Left cardiac atrium (tissue), 4 donors: Measurements from ENCODE around the gene WDR1. TPM values are rescaled to one million over a fixed set of nuclear protein-coding genes. Genes with fewer than 3 reads are reported as not detected.

Experiments used
- ATAC-seq, 2 donors: fragments of 200-7000 bp; cut with Tn5 transposase; one replicate each; pipeline ENCODE4 v1.9.1; 2020; ENCODE audit warnings: mild to moderate bottlenecking in 2 of 2, moderate library complexity in 2 of 2
- DNase-seq: peaks from one replicate; pipeline ENCODE4 v3.0.0-alpha.2; 2020
- intact Hi-C, 2 donors: fragments of 100-400 bp; cut with DNase I; formaldehyde crosslinking; loops; one replicate each; pipeline versions ENCODE4 v1.14.1 to v1.15.1; 2022 to 2023
- total RNA-seq, 2 donors: library from RNA; stranded (reverse); fragmentation: NEBNext Ultra II Directional; extraction: Animal tissue kit (Norgen Biotek cat#: 25700); gene quantifications; one replicate each; pipeline ENCODE4 v1.2.1, GENCODE V29; 2021
- donor health status: DM: no; HTN: yes; CAD: no.
- donor health status: DM: no; HTN: yes; CAD: no; lungs with severe emphysema.
- donor health status: DM: yes; HTN: yes; CAD: no.
- donor health status: Dilated cardiomyopathy.

Gene WDR1
- total RNA-seq, 2 donors from 2014 or later = 206 to 267 TPM

DNA sequence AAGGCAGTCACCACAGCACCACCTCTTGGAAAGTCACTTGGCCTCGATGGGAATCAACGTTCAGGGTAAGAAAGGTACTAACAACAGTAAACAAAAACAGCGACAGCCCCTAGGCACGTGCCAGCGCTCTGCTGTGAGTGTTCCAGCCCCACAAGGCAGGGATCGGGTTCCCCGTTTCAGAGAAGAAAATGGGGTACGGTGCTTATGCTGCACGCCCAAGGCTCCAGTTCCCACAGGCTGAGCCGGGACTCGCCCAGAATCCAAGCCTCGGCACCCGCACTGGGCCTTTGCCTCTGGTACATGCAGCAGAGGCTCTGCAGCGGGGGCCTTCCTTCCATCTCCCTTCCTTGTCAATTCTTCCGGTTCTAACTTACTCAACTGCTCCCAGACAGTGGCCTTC lies 37.3 kb downstream of the WDR1 start:
- DNase-seq (no peak), ATAC-seq (no peak)
- intact Hi-C loops = no loop called here

DNA sequence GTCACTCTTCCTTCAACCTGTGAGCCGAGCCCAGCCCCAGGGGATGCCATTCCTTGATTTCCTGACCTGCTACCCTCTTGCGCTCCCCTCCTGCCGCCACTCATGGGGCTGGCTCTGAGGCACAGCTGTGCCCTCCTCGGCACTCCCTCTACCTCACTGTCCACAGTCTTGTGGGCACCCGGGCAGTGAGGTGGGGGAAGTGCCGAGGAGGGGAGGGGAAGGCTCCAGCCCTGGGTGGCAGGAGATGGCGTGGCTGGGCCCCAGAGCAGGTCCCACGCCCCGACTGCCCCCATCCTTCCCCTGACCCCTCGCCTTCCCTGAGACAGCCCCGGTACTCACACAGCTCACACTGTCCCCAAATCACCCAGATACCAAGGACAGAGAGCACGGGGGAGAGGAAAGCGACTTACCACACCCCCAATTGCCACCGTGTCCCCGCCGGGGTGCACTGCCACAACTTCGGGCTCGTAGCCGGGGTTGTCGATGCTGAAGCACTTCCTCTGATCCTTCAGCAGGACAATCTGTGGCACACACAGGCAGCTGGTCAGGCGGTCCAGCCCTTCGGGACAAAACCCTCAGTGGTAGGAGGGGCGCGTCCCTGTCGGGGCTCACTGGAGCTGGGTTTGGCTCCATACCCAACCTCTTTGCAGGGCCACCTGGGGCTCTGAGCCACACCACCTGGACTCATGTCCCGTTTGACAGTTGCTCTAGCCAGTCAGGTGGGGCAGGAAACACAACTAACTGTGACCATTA lies 37.9 kb downstream of the WDR1 start:
- ATAC-seq (no peak), DNase-seq (no peak)
- intact Hi-C loops = no loop called here

DNA sequence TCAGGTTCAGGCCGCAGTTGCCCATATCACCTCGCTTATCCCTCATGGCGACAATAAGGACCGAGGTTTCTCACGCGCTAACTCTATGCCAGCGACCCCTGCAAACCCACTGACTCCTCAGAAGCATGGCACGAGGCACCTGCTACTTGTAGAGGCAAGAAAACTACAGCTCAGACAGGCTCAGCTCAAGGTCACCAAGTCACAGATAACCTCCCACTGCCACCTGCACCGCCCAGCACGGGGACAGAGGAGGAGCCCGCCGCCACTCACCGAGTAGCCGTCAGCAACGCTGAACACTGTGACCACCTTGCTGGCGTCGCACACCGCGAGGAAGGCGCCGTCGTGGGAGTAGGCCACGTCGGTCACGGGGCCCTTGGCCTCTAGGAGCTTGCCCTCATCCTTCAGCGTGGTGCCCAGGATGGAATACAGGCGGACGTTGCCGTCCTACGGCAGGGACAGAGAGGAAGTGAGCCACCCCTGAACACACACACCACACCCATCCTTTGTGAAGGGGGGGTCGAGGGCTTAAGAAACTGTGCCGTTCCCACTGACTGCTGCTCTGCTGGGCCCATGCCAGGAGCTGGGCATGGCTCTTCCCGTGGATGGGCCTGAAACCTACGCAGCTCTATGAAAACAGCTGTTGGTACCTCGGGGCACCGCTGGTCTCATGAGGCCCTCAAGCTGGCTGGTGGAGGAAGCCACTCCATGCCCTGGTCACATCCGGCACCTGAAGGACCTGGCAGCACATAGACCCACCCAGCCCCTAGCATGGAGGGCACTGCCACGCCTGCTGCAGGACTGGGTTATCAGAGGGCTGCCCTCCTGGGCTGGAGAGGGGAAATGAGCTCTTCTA lies 38.9 kb downstream of the WDR1 start:
- ATAC-seq = peak; percentile 36 to 49
- intact Hi-C loops = no loop called here
- peak; percentile 71 for DNase-seq

DNA sequence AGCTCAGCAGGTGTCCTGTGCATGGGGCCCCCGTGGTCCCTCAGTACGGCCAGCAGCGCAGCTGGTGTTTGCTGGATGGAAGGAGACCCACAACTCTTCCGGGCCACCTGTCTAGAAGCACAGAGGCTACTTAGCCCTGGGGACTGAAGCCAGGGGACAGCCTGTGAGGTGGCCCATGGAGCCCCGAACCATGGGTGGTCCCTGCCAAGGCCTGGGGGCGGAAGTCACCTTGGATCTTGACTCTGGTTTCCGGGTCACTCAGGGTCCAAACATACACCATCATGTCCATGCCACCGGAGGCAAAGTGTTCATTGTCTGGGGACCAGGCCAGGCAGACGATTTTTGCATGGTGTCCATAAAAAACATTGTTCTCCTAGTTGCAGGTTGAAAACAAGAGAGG lies 39.5 kb downstream of the WDR1 start:
- ATAC-seq (no peak), DNase-seq (no peak)
- intact Hi-C loops = no loop called here

DNA sequence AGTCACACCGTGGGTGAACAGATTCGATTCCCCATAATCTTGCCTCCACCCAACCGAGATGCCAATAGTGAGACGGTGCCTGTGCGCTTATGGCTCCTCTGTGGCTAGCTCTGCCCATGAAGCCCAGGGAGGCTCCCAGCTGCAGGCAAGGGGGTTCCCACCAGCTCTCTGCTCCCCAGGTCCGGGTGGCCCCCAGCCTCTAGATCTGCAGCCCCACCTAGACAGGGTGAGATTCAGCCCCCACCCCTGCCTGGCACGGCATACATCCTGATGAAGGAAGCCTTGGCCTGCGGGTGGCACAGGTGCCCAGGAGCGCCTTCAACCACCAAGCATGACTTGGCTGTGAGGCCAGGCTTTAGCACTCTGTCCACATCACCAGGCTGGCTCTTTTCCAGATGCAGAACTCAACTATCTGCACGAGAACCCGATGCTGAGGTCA lies 40.6 kb downstream of the WDR1 start:
- DNase-seq (peak; percentile 25), ATAC-seq (no peak)
- intact Hi-C loops = no loop called here

DNA sequence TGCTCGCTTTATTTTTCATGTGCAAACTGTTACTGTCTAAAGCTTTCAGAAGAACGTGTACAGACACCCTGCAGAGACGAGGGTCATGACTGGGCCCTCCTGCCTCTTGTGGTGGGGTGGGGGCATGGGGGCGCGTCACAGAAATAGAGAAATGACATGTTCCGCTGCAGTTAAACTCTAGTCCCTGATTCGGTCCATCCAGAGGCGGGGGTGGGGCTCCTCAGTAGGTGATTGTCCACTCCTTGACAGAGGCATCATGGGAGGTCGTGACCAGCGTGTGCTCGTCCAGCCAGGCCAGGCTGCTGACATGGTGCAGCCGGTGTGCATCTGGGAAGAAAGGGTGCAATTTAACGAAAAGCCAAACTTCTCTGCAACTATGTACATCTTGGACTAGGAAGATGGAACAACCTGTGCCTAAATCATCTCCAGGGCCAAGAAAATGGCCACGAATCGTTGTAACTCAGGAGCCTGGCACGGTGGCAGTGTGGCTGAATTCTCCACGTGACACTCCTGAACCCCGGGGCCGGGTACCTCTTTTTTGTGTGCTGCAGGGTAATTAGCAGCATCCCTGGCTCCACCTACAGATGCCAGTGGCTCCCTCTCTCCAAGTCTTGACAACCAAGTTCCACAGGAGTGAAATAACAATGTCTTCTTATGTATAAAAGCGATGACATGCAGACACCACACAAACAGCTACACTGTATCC lies 41.3 kb downstream of the WDR1 start:
- DNase-seq (no peak), ATAC-seq (no peak)
- intact Hi-C loops = no loop called here

DNA sequence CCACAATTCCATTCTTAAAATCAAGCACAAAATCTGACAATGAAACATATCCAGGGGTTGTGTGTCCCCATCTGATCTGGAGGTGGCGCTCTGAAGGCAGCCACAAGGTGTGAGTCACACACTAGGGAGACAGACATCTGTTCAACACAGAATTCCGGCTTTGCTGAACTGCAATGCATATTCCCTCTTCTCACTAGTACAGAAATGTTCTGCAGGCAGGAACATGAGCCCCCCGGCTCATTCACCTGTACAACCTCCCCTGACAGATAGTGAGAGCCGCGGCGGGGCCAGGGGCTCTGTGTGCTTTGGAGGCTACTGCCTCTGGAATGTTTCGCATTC lies 41.9 kb downstream of the WDR1 start:
- DNase-seq (no peak), ATAC-seq (peak in 1 of 2 donors; percentile 8)
- intact Hi-C loops = no loop called here

DNA sequence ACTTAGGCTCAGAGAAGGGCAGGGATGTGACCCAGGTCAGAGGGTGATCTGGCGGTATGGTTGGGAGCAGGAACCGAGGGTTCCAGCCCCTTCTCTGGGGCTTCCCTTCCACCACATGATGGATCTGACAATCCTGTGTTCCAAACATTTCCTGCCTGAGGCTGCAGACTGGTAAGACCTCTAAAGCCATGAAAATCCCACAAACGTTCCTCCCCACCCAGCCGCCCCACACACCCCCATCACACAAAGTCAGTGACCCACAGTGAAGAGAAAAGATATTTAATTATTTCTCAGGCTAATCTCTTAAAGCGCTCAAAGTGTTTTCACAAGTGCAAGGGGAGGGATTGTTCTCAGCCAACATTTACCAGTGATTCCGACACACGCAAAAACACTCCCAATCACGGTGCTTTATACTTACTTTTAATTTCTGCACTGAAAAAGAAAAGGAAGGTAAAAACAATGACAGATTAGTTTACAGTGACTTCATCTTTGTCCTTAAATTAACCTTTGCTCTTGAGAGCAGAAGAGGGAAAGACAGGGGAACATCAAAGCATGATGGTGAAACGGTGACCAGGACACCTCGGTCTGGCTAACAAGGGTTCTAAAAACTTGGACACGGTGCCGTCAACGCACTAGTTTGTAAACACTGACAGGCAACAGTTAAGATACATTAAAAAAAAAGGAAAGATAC lies 42.4 kb downstream of the WDR1 start:
- no peak for ATAC-seq
- no peak for DNase-seq
- intact Hi-C loops = no loop called here

DNA sequence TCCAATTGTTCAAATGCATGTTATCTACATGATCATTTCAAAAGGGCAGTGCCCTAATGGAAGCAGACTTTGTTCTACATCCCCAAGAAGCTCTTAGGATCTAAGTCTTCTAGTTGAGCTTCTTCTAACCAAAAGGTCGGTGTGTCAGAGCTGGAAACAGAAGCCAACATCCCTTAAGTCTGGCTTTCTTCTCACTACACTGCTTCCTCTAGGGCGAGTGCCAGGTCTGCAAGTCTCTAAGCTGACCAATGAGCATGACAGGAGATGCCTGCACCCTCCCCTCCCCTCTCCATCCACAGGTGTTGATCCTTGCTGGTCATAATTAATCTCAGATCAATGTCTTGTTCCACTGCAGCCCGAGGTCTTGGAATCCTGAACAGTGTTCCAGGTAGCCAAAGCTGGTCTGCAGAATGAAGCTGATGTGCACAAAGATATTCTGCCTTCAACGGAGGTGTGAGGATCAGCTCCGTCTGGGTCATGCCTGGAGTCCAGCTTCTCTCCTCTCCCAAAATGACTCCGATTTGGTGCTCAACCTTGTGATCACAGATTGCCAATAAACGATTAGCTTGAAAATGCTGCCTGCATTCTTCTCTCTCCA lies 44.1 kb downstream of the WDR1 start:
- intact Hi-C loops = no loop called here
- DNase-seq = no peak
- peak in 1 of 2 donors; percentile 6 for ATAC-seq

DNA sequence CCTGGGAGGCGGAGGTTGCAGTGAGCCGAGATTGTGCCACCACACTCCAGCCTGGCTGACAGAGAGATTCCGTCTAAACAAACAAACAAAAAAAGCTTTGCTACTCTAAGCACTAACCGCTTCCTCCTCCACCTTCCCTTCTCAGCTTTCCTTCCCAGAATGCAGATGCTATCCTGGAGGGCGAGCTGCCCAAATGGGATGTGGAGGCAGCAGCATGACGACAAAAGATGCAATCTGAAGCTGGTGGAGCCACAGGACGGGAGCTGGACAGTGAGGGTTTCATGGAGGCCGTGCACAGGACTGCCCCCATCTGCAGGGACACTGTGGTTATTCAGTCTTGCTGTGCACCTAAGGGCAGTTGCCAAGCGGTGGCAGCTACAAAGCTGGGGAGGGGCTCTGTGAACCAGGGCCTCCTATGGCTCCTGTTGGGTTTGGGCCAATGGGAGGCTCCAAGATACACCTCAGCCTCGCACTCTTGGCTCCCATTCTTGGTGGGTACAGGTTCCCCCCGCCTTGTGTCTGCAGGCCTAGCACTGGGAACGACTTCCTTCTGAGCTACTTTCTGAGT lies 47.4 kb downstream of the WDR1 start:
- DNase-seq = no peak
- no peak for ATAC-seq
- intact Hi-C loops = no loop called here

DNA sequence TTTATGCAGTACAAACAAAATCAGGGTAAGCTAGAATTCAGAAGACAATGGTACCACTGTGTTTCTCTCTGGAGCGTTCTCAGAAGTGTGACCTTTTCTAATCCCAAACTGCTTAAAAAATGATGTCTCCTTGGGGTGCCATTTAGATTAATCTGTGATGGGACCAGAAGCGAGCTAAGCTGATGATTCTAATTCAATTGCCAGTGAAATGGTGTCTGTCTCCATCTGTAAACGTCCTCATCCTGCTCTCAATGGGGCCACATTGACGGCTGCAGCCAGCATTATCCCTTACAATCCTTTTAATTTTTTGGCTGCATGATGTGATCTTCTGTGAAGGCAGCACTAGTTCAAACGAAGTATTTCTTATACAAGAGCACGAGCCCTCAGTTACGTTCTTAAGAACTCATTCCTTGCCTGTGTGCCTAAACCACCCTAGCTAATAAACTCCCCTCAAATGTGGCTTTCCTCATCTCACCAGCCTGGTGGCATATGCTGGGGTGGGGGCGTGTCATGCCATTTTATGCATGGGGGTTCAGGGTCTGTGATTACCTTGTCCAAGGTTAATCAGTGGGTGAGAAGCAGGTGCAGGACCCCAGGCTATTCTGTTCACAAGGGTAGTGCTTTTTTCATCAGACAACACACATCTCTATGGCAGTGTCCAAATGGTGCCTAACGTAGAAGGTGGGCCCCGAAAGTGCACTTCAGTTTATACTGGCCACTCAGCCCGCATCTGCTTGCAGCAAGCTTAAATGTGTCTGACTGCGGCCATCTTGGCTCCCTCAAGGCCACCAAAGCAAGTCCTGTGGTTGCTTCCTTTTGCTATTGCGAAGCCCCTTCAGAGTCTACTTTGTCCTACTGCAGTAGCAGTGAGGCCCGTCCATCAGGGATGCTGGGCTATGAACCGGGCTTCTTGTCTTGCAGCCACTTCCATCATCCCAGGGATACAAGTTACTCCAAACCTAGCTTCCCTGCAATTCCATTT lies 49.6 kb downstream of the WDR1 start:
- ATAC-seq (no peak), DNase-seq (no peak)
- intact Hi-C loops = no loop called here

DNA sequence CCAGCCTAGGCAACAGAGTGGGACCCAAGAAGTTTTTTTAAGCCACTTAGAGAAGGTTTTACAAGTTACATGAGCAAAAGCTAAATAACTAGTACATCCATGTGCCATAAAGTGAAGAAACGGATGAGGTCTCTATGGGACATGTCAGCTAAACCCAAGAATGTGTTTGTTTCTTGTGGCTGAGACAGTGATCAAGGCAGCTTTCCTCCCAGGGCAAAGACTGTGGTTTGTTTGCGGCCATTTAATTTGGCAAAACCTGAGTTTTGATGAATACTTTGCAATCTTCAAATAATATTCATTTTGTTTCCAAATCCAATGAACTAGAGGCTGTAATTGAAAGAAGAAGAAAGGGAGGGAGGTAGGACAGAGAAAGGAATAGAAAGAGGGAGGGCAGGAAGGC lies 50.4 kb downstream of the WDR1 start:
- no peak for DNase-seq
- no peak for ATAC-seq
- intact Hi-C loops = no loop called here

DNA sequence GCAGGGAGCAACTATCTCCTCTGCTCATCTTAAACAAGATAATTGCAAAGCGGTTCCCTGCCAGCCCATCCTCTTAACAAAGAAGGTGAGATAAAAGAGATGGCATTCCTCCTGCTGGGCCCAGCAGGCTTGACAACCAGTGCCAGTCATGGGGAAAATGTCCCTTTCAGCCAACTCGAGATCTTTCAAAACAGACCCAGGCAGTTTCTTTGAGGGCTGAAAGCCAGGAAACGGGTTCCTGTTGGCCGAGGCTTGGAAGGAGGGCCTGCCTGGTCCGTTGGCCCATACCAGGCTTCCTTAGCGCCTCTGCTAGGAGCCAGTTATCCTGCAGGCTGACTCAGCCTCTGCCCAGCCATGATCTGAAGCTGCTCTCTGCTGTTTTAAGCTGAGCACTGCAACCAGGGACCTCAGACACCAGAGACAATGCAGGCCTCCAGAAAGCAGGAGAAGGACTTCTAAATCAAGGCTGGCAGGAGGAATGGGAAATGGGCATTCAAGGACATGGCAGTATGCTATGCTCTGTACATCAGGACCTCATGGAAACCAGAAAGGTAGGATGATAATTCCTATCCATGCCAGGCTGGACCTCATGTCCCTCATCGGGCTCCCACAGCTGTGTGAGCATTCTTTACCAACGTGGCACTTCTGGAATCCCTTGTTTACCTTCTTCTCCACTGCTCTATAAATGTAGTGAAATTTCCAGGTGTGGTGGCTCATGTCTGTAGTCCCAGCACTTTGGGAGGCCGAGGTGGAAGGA lies 52.9 kb downstream of the WDR1 start:
- ATAC-seq (peak; percentile 95 to 99), DNase-seq (peak; percentile 80)
- intact Hi-C loops = loop anchor here in 1 of 2 donors (1.0 to 5.0 kb wide), 2 partner anchors 46 to 300 kb away; no protein-coding TSS in a partner anchor

DNA sequence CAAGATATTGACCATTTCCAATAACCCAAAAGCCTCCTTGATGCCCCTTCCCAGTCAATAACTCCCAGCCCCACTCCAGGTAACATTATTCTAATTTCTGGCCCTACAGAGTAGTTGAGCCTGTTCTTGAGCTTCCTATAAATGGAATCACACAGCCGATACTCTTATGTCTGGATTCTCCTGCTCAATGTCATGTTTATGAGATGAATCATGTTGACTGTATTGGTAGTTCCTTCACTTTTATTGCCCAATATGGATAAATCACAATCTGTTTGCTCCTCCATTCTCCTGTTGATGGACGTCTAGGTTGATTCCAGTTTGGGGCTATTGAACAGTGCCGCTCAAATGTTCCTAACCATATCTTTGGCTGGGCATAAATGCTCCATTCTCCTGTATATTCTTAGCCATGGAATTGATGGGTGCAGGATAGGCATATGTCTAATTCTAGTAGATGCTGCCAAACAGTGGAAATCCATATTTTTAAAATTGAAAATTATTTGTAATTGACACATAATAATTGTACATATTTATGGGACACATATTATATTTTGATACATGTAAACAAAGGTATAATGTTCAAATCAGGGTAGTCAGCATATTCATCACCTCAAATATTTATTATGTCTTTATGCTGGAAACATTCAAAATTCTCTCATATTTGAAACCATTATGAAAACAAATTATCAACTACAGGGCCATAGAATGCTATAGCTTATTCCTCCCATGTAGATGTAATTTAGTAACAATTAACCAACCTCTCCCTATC lies 54.8 kb downstream of the WDR1 start:
- DNase-seq = no peak
- intact Hi-C loops = loop anchor here in 1 of 2 donors (5.0 kb wide), 1 partner anchor 45 kb away; no protein-coding TSS in a partner anchor
- no peak for ATAC-seq

DNA sequence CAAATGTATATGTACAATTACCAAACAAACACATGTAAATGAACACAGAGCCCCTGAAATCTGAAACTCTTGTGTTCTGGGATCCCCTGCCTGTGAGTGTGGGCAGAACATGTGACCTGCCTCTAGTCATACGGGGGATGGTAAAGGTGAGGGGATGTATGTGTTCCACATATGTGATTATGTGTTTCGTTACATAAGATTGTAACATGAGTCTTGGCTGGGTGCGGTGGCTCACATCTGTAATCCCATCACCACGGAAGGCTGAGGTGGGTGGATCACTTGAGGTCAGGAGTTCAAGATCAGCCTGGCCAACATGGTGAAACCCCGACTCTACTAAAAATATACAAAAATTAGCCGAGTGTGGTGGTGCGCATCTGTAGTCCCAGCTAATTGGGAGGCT lies 58.2 kb downstream of the WDR1 start:
- ATAC-seq = no peak
- no peak for DNase-seq
- intact Hi-C loops = no loop called here

DNA sequence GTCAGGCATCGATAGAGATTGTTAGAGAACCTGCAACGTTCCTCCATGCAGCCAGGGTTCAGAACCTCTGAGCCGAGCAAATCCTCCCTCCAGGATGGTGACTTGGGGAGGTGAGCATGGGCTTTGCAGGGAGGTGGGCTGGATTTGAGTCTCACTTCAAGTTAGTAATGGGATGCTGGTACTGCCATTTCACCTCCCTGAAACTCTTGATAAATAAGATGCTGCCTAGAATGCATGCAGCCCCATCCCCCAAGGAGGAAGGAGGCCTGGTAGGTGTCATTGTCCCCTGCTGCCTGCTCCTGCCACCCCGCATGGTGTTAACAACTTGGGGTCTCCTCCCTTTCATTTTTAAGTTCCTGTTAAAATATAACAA lies 59.6 kb downstream of the WDR1 start:
- no peak for ATAC-seq
- no peak for DNase-seq
- intact Hi-C loops = no loop called here
